Stimulated activated naive B cell treated with anti-CD40 and anti-IgM and Interleukin-4, amounts not matched to agents 10 μg/mL and 1 μg/mL and 100 μg/mL, for 72 hours (primary cell): ENCODE results near the gene PRR13.

Source experiments
- ATAC-seq, 2 donors: fragments of 150-1000 bp; cut with Tn5 transposase; replicated peaks; 2 replicates each; pipeline ENCODE4 v1.10.0; 2021; ENCODE audit warnings: moderate library complexity in 1 of 2
- DNase-seq: peaks from one replicate; pipeline ENCODE4 v3.0.0; 2021
- H3K27ac Mint-ChIP-seq: one replicate; pipeline ENCODE4 v1.8.0; 2022; ENCODE audit warnings: mild to moderate bottlenecking, mixed read lengths
- H3K27me3 Mint-ChIP-seq, 2 donors: one replicate each; pipeline ENCODE4 v1.8.0; 2022; ENCODE audit warnings: mixed read lengths in 2 of 2
- H3K36me3 Mint-ChIP-seq, 2 donors: one replicate each; pipeline ENCODE4 v1.8.0; 2022; ENCODE audit warnings: mixed read lengths in 2 of 2, mild to moderate bottlenecking in 1 of 2
- H3K4me1 Mint-ChIP-seq, 2 donors: one replicate each; pipeline ENCODE4 v1.8.0; 2022; ENCODE audit warnings: mixed read lengths in 2 of 2, mild to moderate bottlenecking in 1 of 2
- H3K4me3 Mint-ChIP-seq, 2 donors: one replicate each; pipeline ENCODE4 v1.8.0; 2022; ENCODE audit warnings: mild to moderate bottlenecking in 2 of 2, mixed read lengths in 2 of 2, moderate library complexity in 1 of 2
- H3K9me3 Mint-ChIP-seq, 2 donors: one replicate each; pipeline ENCODE4 v1.8.0; 2022; ENCODE audit warnings: mixed read lengths in 2 of 2, mild to moderate bottlenecking in 1 of 2

PRR13 gene

DNA sequence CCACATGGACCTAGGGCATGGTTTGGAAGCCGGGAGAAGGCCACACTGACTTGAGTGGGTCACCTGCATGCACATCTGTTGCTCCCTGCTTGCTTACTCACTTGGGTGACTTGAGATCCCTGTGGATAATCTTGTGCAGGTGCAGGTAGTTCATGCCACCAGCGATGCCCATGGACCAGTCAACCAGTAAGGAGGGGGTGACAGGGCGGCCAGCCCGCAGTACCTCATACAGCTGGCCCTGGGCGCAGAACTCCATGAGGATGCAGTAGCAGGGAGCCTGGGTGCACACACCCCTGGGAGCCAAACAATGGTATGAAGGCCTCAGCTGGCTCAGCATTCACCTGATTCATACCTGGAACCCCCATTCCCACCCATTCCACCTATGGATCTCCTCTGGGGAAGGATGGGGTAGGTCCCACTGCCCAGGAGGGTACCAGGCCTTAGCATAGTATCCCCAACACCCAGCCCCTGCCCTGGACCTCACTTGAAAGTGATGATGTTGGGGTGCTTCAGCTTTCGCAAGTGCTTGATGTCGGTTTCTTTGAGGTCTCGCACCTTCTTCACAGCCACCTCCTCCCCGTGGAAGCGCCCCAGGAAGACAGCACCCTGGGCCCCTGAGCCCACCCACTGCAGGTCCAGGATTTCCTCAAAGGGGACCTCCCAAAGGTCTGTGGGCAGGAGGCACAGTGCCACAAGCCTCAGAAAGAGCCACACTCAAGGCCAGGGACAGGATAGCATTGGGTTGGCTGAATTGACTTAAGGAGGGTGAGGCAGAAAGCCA lies 44.6 kb downstream of the PRR13 start:
- Mint-ChIP-seq H3K4me1 (peaks cover 12 to 25% of the 10 kb centered on the region in 2 donors), H3K36me3 (peaks cover 38 to 42% of the 10 kb centered on the region in 2 donors), H3K27ac (peak overlapping the region; percentile 63), H3K27me3 (no peaks in the 10 kb centered on the region), H3K4me3 (no peak overlapping the region), H3K9me3 (no peaks in the 10 kb centered on the region)
- DNase-seq (no peak), ATAC-seq (no peak)

DNA sequence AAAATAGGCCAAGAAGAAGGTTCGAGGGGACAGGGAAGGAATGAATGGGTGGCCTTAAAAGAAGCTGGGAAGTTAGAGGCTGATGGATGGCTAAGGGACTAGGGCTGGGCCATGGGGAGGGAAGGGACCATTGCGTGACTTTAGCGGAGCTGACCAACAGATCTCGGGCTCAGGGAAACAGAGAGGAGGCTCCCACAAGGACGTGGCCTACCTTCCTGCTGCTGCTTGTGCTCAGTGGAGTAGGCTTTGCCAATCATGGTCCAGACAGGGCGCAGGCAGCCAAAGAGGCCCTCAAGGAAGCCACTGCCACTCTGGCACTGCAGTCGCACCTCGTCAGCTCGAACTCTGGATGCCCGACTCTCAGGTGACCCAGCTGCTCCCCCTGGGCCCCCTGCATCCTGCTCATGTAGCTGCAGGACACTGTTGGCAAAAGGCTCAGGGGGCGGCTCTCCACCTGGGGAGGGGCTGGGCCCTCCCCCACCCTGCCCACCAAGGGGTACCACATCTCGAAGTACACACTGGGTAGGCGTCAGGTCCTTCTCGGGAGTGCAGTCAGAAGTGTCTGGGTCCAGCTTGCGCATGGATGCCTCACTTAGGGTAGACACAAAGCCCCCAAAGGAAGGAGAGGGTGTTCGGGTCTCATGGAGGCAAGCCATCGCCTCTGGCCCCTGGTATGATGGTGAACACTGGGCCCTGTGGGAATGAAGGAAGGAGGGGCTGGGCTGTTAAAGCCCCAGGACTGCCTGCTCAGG lies 45.4 kb downstream of the PRR13 start:
- no peaks in the 10 kb centered on the region for H3K9me3 Mint-ChIP-seq
- H3K4me3 Mint-ChIP-seq = no peak overlapping the region
- H3K36me3 Mint-ChIP-seq = peaks cover 35 to 39% of the 10 kb centered on the region in 2 donors
- no peak for DNase-seq
- ATAC-seq = no peak
- H3K27ac Mint-ChIP-seq = peak overlapping the region; percentile 63
- H3K4me1 Mint-ChIP-seq = peaks cover 10 to 30% of the 10 kb centered on the region in 2 donors
- H3K27me3 Mint-ChIP-seq = no peaks in the 10 kb centered on the region

DNA sequence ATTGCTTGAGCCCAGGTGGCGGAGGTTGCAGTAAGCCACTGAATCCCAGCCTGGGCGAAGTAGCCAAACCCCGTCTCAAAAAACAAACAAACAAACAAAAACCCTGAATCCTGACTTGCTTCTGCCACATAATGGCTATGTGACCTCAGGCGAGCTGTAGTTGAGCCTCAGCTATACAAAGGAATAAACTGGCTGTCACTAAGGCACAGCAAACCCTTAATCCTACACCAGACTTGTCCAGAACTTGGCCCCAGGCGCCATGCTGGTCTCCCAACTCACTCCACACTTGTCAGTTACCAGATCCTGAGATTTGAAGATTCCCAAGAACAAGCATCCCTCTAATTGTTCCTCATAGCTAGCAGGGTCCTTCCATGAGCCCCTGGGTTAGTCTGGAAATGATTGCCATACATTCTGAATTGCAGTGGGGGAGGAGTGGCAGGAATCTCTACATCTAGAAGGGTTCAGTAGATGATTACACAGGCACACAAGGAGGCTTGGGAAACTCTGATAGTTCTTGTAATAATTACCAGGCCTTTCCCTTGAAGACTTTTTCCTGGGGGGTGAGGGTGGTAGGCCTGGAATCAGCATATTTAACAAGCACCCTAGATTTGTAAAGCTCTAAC lies 47.8 kb downstream of the PRR13 start:
- H3K36me3 Mint-ChIP-seq = peaks cover 21 to 26% of the 10 kb centered on the region in 2 donors
- no peak overlapping the region for H3K4me3 Mint-ChIP-seq
- no peaks in the 10 kb centered on the region for H3K9me3 Mint-ChIP-seq
- no peak for DNase-seq
- H3K4me1 Mint-ChIP-seq = peaks cover 16 to 35% of the 10 kb centered on the region in 2 donors
- no peak for ATAC-seq
- H3K27me3 Mint-ChIP-seq = no peaks in the 10 kb centered on the region
- no peak overlapping the region for H3K27ac Mint-ChIP-seq

DNA sequence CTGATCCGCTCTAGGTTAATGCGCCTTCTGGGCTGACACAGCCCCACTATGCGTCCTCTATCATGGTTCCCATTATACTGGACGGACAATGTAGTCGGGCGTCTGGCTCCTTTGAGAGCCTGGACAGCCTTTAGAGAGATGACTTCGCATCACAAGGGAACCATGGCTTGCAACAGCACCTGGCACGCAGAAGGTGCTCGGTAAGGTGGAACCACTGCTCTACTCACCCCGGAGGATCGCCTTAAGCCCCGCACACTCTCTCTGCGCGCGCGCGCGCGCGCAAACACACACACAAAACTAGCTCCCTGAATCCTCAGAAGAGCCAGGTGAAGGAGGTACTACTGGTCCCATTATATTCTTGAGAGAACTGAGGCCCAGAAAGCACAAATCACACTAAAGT lies 50.7 kb downstream of the PRR13 start:
- no peaks in the 10 kb centered on the region for H3K9me3 Mint-ChIP-seq
- peak overlapping the region; percentile 65 for H3K27ac Mint-ChIP-seq
- peaks cover 16 to 30% of the 10 kb centered on the region in 2 donors for H3K4me1 Mint-ChIP-seq
- DNase-seq (no peak), ATAC-seq (peak in 1 of 2 donors; percentile 10)
- H3K36me3 Mint-ChIP-seq = peaks cover 6 to 10% of the 10 kb centered on the region in 2 donors
- H3K27me3 Mint-ChIP-seq = no peaks in the 10 kb centered on the region
- peak overlapping the region; percentile 95 to 99 for H3K4me3 Mint-ChIP-seq

DNA sequence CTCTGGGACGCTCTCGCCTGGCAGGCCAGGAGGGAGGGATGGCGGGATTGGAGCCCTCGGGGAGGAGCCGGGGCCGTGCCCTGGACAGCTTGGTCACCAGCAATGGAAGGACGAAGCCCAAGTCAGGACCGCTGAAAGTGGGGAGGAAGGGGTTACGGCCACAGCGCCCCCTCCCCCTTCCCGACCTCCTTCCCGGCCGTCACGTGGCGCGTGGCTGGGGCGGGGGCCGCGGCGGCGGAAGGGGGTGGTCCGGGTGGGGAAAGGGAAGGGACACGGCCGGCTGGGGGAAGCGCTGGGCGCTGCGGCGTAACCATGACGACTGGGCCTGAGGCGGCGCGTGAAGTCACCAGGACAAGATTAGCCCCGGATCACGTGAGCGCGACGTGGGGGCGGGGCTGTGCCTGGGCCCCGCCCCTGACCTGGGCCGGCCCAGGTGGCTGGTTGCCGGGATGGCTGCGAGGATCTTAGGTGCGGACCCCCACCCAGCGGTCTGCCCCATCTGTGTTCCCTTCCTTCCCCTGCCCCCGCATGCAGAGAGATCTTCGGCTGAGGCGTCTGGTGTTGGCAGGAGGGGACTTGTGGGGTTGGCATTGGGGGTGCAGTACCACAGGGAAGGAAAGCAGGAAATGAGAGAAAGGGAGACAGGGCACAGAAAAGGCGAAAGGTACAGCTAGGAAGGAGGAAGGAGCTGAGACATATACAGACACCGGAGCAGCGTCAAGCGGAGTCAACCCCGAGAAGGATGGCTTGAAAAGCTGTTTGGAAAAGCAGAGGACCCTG lies 51.5 kb downstream of the PRR13 start:
- peak overlapping the region; percentile 95 to 99 for H3K4me3 Mint-ChIP-seq
- no peaks in the 10 kb centered on the region for H3K9me3 Mint-ChIP-seq
- peaks cover 0 to 3% of the 10 kb centered on the region in 2 donors for H3K36me3 Mint-ChIP-seq
- peak overlapping the region; percentile 95 for H3K27ac Mint-ChIP-seq
- peak; percentile 97 to 98 for ATAC-seq
- DNase-seq = peak; percentile 81
- H3K27me3 Mint-ChIP-seq = no peaks in the 10 kb centered on the region
- H3K4me1 Mint-ChIP-seq = peaks cover 16 to 31% of the 10 kb centered on the region in 2 donors

DNA sequence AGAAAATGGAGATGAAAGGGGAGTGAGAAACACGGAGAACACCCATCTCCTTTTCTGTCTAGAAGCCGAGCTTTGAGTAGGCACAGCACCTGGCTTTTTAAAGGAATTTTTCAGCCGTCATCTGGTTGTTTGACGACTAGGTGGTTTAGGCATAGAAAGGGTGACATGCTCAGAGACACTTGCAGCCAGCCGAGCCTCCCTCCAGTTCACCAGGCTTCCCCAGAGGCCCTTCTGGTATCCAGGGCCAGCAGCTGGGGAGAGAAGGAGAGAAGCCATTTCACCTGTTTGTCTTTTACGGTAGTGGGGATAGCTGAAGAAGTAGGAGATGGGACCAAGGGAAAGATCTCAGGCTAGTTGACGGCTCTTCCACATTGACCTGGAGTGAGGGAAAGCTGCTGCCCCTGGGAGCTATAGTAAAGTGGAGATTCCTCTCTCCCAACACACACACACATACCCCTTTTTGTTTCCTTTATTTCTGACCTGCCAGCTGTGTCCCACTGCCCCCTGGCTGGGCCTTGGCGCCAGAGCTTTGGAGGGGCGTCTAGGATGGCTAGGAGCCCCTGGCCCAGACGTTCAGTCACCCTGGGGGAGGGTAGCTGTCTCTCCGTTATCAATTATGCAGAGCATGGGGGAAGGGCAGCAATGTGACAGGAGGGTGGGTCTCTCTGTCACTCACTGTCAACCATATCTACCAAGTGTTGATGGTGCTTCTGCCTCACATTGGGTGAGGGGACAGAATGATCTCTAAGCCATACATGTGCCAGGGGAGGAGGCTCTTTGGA lies 52.3 kb downstream of the PRR13 start:
- Mint-ChIP-seq H3K4me3 (peak overlapping the region; percentile 95 to 99), H3K27me3 (no peaks in the 10 kb centered on the region), H3K4me1 (peaks cover 22 to 39% of the 10 kb centered on the region in 2 donors), H3K9me3 (no peaks in the 10 kb centered on the region), H3K27ac (peak overlapping the region; percentile 95), H3K36me3 (no peaks in the 10 kb centered on the region)
- peak; percentile 8 to 11 for ATAC-seq
- no peak for DNase-seq
